Ureter (tissue), 1 donor: ENCODE measurements around the gene PXDN. TPM values are rescaled to one million over a fixed set of nuclear protein-coding genes. Genes with fewer than 3 reads are reported as not detected.
A peak's percentile ranks its signal among the peaks of the same experiment; 100 is the strongest.
"Not testable (repeated sequence)": the region's sequence is repeated elsewhere in the genome, so short reads cannot be mapped to it uniquely, and the experiment has no call there.

Experiments used
- DNase-seq: peaks from one replicate; pipeline ENCODE4 v3.0.0-alpha.2; 2020; ENCODE audit warnings: low spot score
- total RNA-seq: library from RNA; stranded (reverse); gene quantifications from one replicate; pipeline ENCODE4 v1.2.4, GENCODE V29; 2023
- donor health status: DM: yes; HTN: yes; CAD: no.

Gene PXDN, protein sequence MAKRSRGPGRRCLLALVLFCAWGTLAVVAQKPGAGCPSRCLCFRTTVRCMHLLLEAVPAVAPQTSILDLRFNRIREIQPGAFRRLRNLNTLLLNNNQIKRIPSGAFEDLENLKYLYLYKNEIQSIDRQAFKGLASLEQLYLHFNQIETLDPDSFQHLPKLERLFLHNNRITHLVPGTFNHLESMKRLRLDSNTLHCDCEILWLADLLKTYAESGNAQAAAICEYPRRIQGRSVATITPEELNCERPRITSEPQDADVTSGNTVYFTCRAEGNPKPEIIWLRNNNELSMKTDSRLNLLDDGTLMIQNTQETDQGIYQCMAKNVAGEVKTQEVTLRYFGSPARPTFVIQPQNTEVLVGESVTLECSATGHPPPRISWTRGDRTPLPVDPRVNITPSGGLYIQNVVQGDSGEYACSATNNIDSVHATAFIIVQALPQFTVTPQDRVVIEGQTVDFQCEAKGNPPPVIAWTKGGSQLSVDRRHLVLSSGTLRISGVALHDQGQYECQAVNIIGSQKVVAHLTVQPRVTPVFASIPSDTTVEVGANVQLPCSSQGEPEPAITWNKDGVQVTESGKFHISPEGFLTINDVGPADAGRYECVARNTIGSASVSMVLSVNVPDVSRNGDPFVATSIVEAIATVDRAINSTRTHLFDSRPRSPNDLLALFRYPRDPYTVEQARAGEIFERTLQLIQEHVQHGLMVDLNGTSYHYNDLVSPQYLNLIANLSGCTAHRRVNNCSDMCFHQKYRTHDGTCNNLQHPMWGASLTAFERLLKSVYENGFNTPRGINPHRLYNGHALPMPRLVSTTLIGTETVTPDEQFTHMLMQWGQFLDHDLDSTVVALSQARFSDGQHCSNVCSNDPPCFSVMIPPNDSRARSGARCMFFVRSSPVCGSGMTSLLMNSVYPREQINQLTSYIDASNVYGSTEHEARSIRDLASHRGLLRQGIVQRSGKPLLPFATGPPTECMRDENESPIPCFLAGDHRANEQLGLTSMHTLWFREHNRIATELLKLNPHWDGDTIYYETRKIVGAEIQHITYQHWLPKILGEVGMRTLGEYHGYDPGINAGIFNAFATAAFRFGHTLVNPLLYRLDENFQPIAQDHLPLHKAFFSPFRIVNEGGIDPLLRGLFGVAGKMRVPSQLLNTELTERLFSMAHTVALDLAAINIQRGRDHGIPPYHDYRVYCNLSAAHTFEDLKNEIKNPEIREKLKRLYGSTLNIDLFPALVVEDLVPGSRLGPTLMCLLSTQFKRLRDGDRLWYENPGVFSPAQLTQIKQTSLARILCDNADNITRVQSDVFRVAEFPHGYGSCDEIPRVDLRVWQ (N-terminal part only)
- 20.2 TPM for total RNA-seq

DNA sequence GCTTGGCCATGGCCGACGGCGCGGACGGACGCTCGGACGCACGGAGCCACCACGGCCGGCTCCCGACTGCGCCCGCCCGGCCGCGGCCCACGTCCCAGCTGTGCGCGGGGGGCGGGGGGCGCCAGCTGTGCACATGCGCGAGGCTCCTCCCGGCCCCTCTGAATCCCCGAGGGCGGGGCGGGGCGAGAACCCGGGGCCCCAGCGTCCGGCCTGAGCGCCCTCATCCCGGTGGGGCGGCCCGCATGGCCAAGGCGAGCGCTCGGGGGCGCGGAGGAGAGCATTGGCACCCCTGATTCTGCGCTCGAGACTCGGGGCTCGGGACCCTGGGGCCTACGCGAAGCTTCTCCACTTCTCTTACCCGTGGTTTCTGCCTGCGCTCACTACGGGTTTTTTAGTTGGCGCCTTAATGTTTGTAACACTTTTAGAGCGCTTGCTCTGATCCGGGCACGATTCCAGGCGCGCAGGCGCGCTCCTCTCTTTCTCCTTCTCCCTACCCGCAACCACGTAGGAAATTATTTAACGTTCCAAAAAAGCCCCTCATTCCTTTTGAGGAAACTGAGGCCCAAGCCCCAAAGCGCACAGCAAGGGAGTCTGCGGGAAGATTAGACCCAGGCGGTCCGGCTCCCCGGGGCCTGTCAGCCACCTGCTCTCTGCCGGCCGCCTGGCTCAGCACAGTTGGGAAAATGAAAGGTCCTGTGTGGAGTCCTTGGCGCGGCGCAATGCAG is at the start of gene PXDN:
PXDN (minus strand) TSS at position 70 of the 725 bp plus-strand sequence; CDS start at position 10, 60 bp downstream.
- peak; percentile 48 for DNase-seq

DNA sequence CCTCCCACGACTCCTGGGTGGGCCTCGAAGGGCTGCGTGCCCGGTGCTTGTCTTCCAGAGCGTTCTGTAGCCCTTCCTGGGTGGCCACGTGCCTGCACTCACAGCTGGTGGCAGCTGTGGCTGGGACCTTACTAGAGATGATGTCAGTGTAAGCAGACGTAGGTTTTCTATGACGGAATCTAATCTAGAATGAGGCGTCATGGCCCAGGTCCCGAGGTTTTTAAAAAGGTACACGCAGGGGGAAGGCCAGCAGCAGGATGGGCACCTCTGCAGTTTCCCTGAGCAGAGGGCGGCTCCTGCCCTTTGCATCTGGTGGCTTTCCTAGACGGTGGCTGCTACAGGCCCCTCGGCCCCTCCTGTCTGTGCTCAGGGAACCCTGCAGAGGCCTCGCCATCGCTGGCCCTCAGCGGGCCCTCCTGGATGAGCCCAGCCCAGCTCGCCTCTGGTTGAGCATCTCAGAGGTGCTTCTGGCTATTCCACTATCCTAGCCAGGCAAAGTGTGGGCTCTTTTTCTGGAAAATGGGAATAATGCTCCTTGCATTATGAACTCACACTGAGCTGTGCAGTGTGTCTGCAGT is 49.6 kb upstream of the PXDN start:
- DNase-seq, result no peak

DNA sequence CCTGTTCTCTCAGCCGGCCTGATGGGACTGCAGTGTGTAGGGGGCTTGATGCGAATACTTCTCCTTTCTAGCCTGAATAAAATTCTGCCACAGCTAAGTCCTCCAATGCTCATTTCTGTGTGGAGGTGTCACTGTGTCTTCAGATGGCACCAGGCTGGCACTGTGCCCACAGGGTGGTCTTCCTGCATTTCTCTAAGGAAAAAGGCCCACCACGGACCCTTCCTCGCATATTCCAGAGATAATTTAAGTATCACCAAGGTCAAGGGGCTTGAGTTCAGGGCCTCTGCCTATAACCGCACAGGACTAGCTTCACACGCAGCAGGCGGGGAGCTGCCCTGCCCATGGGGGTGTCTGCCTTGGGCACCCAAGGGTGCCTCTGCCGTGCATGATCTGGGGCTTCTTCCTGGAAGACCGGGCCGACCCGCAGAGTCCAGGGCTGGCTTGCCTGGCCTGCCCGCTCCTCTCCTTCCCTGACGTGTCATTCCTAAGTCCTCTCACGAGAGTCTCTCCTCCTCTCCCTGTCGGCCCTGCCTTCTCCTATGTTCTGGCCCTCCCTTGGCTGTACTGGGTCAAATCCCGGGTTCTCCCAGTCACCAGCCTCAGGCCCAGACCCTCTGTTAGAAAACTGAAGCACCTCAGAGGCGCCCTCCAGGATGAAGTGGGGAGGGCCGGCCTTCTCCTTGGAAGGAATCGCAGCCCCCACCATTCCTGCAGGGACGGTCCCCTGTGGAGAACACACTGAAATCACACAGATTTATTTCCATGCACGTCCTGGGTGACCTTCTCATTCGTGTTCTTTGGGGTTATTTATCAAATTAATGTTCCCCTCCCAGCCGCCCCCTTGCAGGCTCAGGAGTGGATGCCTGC is 48.9 kb upstream of the PXDN start:
- DNase-seq, result no peak

DNA sequence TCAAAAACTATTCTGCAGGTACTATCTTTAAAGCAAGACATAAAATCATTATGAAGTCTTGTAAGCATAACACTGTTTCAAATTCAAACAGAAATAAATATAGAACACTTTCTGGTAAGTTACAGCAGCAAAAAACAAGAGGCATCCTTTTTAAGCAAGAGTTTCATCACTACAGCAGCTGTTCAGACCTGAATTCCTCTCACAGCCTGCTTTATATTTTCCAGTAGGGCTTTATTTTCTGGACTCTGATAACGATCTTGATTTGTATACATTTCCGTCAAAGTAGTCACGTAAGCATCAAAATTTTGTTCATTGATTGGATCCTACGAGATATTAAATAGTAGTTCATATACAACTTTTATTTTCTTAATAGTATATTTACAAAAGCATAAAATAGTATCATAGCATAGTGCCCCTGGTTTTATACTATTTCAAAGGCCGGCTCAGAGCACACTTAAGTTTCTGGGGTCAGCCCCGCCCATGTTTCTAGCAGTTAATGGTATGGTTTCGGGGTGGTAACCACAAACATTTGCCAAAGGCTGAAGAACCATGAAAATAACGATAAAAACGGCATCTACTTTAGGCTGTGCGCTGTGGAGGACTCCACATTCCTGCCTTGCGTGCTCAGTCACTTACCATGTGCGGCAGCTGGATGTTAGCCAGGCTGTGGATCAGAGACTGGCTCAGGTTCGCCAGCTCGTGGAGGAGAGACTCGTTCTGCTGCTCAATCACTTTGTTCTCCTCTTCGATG is 47.5 kb upstream of the PXDN start:
- peak; percentile 64 for DNase-seq

DNA sequence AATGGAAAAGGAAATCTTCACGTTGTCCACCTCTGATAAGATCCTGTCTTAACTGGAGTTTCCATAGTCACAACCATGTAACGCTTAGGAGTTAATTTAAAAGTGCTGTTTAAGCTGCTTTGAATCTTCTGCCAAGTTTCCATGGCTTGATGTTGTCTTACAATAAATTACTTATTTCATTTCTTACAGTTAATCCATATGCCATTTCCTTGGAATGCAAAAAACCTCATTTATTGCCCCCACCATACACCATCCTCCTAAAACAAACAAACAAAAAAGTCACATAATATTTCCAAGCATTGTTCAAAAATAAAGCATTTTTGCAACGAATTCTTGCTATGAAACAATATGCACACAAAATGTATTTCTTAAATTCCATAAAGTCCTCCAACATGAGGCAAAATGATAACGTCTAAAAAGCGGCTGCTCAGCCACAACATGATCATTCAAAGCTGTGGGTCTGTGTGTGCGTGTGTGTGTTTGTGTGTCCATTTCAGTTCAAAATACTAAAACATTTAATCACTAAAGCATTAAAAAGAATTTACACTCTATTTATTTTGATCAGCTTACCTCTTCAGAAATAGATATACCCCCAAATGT is 46.8 kb upstream of the PXDN start:
- DNase-seq, result no peak

DNA sequence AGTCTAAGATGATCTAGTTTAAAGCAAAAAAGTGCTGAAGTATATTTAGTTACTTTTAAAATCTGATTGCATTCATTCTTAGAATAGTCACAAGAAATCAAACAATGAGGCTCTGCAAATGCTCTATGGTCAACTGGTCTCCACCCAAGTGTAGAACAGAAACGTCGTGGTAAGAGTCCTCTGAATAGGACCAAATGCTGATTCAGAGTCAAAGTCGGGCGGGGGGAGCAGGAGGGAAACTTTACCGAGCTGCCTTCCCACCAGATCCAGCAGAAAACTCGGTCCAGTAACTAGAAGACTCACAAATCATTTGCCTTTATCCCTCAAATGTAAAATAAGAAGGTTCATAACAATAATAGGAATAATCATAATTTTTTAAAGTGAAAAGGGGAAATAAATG is 46.2 kb upstream of the PXDN start:
- no peak for DNase-seq

DNA sequence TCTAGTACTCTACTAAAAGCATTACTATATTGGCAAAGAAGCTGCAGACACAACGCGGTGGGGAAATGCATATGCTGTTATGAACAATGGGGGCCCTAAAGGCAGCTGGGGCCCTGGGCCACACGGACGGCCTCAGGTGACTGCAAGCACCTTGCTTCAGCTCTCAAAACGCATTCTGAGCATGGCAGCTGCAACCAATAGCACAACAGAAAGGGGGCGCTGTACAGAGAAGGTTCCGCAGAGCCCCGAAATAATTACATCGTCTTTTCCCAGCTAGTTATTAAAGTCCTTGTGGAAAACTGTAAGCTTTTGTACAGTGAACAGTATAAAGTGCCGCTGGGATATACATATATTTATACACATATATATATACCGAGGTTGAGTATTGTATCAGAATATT is 45.3 kb upstream of the PXDN start:
- DNase-seq, result no peak

DNA sequence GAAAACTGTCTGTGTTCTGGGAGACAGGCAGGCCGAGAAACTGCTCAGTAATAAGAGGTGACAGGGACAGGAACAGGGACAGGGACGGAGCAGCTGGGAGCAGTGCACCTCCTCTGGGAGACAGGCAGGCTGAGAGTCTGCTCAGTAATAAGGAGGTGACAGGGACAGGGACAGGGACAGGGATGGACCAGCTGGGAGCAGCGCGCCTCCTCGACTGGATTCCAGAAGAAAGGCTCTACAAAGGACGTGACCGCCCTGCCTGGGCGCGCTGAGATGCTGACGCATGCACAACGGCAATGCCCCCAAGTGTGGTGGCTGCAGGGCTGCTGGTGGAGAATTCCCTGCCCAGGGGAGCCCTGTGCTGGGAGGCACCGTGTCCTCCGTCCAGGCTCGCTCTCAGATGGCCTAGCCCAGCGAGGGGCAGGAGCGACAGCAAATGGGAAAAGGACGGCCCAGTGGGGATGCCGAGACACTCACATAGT is 44.2 kb upstream of the PXDN start:
- no peak for DNase-seq

DNA sequence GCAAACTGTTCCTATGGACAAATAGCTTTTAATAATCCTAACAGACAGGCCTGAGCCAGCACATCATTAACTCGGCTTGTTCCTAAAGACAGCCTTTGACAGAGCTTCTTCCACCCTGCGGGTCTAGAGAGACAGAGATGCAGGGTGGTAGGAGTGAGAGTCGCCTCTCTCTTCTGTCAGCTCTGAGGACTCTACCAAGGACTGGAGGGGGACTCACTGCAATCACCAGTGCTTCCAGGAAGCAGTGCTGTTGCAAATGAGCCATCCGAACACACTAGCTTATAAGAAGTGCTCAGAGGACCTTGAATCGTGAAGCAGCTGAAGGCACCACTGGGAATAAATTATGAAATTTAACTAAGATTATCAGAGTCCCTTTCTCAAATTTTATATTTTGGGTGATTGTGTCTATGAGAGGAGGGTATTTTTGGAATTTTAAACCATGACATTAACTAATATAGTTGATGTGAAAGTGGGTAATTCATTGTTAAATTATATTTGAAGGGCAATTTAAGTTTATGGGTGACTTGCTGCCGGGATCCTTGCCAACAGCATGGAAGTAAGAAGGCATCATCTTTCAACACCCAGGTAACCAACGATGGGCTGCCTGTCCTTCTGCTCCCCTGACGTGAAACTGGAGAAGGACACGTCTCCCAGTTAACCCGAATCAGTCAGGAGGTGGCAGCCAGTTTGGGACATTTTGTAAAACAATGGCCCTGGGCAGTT is 43.6 kb upstream of the PXDN start:
- DNase-seq, result no peak

DNA sequence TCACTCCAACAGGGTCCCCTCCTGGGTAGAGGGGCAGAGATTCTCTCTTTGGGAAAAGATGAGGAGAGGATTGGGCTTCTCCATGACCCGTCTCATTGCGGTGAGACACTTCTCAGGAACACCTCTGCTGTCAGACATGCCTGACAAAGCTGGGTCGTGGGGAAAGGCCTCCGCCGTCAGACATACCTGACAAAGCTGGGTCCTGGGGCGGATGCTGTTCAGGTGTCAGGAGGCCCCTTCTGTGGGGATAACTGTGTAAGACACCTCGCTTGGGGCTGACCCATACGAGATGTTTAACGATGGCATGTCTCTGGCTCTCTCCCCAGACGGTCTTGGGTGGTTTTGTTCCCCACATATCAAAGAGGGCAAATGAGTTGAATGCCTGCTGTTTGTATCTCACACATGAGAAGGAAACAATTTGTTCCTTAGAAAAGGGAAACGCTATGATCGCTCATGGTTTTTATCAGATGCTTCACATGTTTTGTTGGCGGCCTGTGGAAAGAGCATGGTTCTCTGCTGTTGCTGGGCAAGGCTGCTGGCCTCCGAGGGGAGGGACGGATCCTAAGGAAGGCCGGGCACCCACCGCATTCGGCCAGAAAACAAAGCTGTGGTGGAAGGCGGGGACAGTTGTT is 40.8 kb upstream of the PXDN start:
- no peak for DNase-seq

DNA sequence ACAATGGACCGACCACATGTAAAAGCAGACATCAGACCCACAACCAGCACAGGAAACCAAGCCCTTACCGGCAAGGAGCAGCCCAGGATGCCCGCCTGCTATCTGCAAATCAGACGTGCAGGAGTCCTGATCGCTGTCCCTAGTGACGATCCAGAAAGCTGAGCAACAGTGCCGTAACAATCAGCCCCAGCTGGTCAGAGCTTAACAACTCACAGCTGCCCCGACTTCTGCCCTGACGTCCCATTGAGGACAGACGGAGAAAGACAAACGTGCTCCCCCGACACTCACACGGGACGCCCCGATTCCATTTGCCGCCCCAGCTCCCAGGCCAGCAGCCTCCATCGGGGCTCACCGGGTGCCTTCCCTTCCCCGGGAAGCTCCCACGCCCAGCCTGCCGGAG is 39.8 kb upstream of the PXDN start:
- DNase-seq, result no peak

DNA sequence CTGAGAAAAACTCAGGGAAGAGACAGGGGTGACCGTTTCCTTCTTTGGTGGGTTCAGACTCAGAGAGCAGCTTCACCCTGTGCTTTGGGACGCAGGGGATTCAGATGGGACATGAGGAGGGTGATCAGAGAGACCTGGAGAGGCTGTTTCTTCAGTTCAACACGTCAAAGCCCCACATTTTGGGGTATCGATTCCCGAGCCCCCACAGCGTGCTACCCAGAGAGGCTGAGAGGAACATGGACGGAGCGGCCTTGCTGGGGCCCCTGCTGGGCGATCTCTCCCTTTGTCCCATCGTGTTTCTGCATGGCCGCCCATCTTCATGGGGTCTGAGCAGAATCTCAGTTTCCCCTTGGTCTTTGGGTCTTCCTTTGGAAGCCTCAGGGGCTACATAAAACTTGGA is 38.2 kb upstream of the PXDN start:
- DNase-seq, result no peak

DNA sequence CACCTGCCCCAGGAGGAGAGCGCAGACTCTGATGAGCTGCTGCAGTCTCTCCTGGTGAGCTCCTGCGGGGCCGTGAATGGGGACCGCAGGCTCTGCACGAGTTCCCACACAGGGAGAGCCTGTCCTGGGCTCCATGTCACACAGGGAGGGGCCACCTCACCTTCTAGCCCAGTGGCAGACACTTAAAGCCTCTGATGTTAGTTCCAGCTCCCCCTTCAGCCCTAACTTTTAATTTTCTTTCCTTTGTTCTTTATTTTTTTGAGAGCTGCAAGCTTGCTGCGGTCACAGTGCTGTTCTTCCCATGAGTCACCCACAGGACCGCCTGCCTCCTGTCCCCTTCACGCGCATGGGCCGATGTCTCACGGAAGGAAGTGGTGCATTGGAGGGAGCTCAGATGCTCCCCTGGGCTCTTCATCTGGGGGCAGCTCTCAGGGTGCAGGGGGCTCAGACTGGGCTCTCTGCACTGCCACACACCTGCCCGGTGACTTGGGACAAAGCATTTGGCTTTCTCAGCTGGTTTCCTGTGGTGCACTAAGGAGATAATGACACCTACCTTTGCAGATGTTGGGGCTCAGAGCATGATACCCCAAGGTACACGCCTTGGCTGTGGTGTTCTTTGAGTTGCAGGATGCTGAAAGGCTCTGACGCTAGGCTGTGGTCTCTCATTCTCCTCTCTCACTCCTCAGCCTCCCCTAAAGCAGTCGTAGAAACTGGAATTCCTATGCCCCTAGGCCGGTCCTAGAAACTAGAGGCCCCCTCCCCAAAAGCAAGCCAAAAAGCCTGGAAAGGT is 37.2 kb upstream of the PXDN start:
- no peak for DNase-seq

DNA sequence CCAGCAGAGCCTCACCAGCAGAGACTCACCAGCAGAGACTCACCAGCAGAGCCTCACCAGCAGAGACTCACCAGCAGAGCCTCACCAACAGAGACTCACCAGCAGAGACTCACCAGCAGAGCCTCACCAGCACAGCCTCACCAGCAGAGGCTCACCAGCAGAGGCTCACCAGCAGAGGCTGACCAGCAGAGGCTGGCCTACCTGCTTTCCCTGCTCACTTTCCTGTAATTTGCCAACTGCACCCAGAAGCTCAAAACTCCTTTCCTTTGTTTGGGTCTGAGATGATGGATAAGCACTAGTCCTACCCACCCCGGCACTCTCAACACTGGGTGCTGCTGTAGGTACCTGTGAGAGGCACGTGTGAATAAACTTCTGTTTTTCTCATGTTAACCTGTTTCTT is 36.4 kb upstream of the PXDN start:
- DNase-seq, result no peak

DNA sequence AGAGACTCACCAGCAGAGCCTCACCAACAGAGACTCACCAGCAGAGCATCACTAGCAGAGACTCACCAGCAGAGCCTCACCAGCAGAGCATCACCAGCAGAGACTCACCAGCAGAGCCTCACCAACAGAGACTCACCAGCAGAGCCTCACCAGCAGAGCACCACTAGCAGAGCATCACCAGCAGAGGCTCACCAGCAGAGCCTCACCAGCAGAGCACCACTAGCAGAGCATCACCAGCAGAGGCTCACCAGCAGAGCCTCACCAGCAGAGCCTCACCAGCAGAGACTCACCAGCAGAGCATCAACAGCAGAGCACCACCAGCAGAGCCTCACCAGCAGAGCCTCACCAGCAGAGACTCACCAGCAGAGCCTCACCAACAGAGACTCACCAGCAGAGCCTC is 35.7 kb upstream of the PXDN start:
- DNase-seq, result not testable (repeated sequence)

DNA sequence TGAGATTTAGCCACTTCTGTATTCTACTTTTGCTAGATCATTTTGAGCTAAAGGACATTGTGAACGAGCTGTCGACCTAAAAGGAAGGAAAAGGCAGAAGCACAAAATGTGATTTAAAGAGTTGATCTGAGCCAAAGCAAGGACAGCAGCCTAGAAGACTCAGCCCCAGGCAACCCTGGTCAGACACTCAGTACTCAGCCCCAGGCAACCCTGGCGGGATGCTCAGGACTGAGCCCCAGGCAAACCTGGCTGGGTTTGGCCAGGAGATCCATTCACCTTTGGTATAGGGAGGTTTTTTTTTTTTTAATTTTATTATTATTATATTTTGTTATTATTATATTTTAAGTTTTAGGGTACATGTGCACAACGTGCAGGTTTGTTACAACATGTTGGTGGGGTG is 34.3 kb upstream of the PXDN start:
- DNase-seq, result no peak

DNA sequence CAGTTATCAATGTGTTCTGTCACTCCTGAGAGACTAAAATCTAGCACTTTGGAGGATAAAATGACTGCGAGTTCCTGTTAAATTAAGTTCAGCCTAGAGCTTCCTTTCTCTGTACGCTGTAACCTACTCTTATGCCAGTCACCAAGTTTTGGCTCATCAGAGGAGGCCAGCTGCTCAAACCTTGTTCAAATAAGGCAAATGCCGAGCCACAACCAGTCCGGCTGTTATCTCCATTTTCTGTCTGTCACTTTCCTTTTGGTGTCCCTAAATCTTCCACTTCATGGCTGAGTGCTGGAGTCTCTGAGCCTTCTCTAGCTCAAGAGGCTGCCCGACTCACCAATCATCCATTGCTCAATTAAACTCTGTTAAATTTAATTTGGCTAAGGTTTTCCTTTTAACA is 33.5 kb upstream of the PXDN start:
- DNase-seq, result no peak
